T47D (cell line): Measurements from ENCODE around the gene ZNF513.
"Not testable (repeated sequence)": the region's sequence is repeated elsewhere in the genome, so short reads cannot be mapped to it uniquely, and the experiment has no call there.

Experiments used
- DNase-seq, 2 experiments: peaks; one replicate each; pipeline versions ENCODE4 v3.0.0 to v3.0.0-alpha.2; 2011 to 2012; ENCODE audit warnings: low read depth in 1 of 2, low spot score in 1 of 2
- JUND ChIP-seq: IDR thresholded peaks from 2 replicates; pipeline ENCODE4 v1.6.1; 2012; ENCODE audit warnings: low read depth
- in situ Hi-C: cut with HindIII; loops from 2 replicates; pipeline ENCODE4 v1.10.0; 2016; ENCODE audit warnings: low sequenced_read_pairs, low pct_unique_long_range_greater_than_20kb

The ZNF513 gene

DNA sequence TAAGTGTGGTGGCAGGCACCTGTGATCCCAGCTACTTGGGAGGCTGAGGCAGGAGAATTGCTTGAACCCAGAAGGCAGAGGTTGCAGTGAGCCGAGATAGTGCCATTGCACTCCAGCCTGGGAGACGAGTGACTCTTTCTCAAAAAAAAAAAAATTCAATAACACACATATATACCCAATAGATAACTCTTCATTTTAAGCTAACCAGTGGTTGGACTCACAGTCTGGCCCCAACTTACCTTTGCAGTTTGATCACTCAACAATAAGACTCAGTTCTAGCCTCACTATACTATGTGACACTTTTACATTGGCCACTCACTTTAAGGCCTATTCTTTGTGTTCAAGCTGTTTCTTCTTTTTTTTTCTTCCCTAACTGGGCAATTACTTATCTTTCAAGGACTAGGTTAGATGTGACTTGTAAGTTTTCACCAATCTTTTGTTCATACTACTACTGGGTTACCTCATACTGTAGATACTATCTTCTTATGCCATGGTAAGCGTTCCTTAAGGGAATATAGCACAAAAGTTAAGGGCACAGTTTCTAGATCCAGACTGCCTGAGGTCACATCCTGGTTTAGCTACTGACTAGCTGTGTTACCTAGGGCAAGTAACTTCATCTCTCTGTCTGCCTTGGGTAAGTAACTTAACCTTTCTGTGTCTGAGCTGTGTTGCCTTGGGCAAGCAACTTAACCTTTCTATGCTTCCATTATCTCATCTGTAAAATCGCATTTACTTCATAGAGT is 17.7 kb downstream of the ZNF513 start:
- no peak for DNase-seq
- TF ChIP-seq JUND: no peak
- in situ Hi-C loops: no loop called here

DNA sequence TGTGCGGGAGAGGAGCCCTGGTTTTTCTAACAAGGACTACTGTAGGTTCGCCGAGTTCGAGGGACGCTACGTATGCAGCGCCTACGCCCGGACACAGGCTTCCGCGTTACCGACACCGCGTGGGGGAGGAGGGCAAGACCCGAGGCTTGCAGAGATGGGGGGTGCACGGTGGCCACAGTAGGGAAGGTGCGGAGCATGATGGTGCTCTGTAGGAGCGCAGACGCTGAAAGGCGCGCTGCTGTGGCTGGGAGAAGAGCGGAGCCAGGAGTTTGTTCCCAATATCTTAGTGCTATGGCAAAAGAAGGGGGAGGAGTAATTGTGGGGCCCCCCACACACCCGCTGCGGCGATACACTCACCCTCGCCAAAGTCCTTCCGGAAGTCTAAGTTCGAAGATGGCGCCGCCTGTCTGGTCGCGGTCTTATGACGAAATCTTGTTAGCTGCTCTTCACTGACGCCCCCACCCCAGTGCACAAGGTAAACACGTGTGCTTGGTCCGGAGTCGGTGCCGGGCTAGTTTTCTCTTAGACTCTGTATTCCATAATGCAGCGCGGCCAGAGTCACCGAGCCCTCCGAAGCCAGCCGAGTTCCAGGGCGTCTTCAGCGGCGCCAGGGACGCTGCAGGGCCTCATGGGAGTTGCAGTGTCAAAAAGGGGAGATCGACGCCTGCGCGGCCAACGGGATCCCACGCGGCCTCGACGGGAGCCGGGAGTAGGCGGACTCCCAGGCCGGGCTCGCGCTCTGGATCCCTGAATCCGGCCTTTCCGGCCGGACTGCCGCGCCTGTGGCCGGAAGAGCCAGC is 24.0 kb downstream of the ZNF513 start, which contains the start of gene GTF3C2:
Gene GTF3C2, minus strand, starts transcription at position 383 of the 800 bp plus-strand sequence. CDS start 13,210 bp downstream, outside the sequence.
- in situ Hi-C loops: no loop called here
- TF ChIP-seq JUND: no peak
- peak; percentile 68 to 97 for DNase-seq

DNA sequence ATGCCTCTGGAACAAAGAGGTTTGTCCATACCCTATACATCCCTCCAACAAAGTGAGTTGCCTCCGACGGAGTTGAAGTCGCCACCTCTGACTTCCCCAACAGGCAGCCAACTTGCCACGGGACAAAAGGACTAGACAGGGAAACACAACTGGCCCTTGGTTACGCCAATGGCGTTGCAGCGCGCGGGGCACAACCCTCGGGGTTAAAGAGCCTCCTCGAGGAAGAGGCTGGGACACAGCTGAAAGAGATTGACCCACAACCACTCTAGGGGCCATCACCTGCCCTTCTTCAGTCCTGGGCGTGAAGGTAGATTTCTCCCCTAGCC is 24.5 kb downstream of the ZNF513 start:
- peak in 1 of 2 experiments; percentile 57 for DNase-seq

DNA sequence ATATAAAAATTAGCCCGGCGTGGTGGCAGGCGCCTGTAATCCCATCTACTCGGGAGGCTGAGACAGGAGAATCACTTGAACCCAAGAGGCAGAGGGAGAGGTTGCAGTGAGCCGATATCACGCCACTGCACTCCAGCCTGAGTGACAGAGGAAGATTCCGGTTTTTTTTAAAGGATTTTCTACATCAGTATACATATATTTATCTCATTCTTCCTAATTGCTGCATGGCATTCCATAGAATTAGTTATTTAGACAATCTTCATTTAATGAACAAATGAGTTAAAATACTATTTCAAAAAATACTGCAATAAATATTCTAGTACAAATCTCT is 26.0 kb downstream of the ZNF513 start:
- in situ Hi-C loops: no loop called here
- no peak for DNase-seq
- no peak for TF ChIP-seq JUND

More for the DNA sequence above, 24.5 kb downstream of the ZNF513 start:
- in situ Hi-C loops: no loop called here
- no peak for TF ChIP-seq JUND

DNA sequence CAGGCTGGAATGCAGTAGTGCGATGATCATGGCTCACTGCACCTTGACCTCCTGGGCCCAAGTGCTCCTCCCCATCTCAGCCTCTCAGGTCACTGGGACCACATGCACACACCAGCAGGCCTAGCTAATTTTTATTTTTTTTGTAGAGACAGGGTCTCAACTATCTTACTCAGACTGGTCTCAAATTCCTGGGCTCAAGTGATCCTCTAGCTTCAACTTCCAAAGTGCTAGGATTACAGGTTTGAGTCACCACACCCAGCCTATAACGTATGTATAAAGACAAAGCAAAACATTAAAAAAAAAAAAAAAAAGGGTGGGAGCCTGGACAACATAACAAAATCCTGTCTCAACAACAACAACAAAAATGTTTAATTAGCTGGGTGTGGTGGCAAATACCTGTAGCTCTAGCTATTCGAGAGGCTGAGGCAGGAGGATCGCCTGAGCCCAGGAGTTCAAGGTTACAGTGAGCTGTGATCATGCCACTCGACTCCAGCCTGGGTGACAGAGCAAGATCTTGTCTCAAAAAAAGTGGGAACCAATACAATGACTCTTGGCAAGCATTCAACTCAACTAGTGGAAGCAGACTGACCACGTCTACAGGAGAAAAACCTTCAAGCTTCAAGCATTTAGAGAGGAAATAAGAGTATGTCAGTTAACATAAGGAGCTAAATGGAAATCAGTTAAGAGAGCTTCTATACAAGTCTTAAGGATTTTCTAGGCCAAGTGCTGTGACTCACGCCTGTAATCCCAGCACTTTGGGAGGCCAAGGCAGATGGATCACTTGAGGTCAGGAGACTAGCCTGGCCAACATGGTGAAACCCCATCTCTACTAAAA is 26.6 kb downstream of the ZNF513 start:
- TF ChIP-seq JUND: no peak
- in situ Hi-C loops: no loop called here
- peak in 1 of 2 experiments; percentile 11 for DNase-seq

DNA sequence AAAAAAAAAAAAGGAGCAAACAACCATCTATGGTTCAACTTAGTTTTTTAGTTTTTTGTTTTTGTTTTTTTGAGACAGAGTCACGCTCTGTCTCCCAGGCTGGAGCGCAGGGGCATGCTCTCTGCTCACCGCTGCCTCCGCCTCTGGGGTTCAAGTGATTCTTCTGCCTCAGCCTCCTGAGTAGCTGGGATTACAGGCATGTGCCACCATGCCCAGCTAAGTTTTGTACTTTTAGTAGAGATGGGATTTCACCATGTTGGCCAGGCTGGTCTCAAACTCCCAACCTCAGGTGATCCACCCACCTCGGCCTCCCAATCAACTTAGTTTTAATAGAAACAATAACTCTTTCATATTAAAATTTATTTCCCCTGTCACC is 27.2 kb downstream of the ZNF513 start:
- DNase-seq, in situ Hi-C loops: not testable (repeated sequence)

DNA sequence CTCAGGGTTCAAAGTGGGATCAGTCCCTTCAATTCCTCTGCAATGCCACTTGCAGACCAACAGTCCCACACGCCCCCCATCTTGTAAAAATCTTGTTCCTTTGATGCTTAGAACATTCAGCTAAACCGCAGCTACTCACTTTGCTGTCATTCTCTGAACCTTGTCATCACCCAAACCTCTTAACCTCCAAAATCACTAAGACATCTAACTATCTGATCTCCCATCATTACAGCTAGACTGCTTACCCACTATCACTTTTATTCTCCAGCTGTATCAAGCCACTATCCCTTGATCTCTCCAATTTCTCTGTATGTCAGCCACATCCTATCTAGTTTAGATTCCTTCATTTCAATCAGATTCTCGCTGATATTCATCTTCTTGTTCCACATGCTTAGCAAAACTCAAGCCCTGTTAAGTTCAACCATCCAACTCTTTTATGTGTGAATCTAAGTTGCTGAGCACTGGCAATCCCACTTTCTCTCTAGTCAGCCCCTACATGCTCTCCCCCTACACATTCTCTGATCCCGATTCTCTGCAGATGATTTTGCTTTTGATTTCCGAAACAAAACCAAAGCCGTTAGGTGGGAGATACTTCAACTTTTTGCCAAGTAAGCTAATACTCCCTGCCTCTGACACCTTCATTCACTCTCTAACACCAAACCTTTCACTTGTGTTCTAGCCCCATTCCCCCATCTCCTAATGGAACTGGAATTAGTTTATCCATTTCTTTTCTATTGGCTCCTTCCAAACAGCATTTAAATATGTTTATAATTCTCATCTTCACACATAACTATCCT is 28.5 kb downstream of the ZNF513 start:
- no peak for TF ChIP-seq JUND
- in situ Hi-C loops: no loop called here
- DNase-seq: no peak

DNA sequence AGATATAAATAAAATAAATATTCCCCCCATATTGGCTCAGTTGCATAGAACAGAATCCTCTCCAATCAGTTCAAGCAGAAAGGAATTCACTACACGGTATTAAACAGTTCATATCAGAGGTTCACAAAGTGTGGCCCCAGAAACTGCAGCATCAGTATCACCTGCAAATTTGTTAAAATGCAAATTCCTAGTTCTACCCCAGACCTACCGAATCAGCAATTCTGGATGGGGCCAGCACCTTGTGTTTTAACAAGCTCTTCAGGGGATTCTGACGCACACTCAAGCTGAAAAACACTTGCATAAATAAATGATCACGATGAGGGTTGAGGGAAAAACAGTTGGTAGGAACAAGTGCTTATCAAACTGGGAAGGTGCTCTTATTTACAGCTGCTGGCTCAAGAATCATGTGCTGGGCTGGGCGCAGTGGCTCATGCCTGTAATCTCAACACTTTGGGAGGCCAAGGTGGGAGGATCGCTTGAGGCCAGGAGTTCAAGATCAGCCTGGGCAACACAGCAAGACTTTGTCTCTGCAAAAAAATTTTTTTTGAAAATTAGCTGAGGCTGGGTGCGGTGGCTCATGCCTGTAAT is 30.3 kb downstream of the ZNF513 start:
- in situ Hi-C loops: no loop called here
- DNase-seq: no peak
- no peak for TF ChIP-seq JUND

DNA sequence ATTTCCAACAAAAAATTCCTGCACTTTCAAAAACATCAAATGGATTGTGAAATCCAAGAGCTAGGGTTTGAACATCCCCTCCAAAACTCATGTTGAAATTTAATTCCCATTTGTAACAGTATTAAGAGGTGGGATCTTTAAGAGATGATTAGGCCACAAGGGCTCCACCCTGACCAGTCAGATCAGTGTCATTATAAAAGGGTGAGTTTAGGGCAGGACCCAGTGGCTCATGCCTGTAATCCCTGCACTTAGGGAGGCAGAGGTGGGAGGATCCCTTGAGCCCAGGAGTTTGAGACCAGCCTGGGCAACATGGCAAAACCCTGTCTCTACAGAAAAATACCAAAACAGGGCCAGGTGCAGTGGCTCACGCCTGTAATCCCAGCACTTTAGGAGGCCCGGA is 32.9 kb downstream of the ZNF513 start:
- in situ Hi-C loops: no loop called here
- TF ChIP-seq JUND: no peak
- no peak for DNase-seq

DNA sequence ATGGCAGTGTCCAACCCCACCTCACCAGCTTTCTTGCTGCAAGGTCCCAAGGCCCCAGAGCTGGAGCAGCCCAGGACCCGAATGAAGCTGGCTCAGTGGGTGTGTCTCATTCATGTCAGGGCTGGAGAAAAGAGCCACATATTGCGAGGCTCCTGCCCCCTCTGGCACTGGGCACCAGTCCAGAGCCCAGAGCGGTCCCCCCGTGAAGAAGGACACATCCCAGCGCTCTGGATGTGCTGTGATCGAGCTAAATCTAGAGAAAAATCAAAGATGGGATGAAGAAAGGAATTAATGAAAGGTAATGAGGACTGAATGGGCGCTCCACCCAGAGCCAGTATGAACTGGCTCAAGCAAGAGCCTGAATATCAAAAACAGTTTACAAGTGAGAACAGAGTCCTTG is 44.4 kb downstream of the ZNF513 start:
- in situ Hi-C loops: no loop called here
- TF ChIP-seq JUND: no peak
- no peak for DNase-seq

DNA sequence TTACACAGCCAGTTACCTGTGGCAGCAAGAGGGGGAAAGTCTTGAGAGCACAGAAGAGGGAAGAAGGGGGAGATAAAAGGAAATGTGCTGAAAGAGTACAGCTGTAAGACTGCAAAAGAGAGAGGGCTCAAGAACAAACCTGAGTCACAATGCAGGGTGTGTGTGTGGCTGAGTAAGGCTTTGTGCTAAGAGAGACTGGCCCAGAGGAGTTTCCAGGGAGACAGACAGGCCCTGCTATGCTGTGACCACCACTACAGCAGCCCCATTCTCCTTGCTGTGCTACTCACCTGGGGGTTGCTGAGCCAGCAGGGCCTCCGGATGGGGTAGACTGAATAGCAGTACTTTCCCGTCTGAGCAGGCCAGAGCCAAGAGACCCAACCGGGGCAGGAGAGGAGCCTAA is 45.2 kb downstream of the ZNF513 start:
- in situ Hi-C loops: no loop called here

More for the DNA sequence above, 45.2 kb downstream of the ZNF513 start:
- TF ChIP-seq JUND: no peak
- no peak for DNase-seq
